CD4-positive, alpha-beta T cell treated with Interleukin-6 at 100 ng/mL for 8 hours (primary cell): ENCODE measurements around the gene ANKRD55.
"Not testable (repeated sequence)": the region's sequence is repeated elsewhere in the genome, so short reads cannot be mapped to it uniquely, and the experiment has no call there.

ENCODE experiments used
- DNase-seq: peaks from one replicate; pipeline ENCODE4 v3.0.0-alpha.2; 2020; ENCODE audit warnings: mixed read lengths, low spot score

ANKRD55 gene

GRCh38 chr5:56253126-56253525, 20.0 kb upstream of the ANKRD55 start:
- DNase-seq = no peak

- no peak for DNase-seq
These were observed 18.9 kb upstream of the ANKRD55 start for GRCh38 chr5:56251918-56252553.

- DNase-seq = no peak
These were observed 18.3 kb upstream of the ANKRD55 start for GRCh38 chr5:56251440-56251839.

GRCh38 chr5:56250011-56250410, 16.9 kb upstream of the ANKRD55 start:
- DNase-seq = no peak

GRCh38 chr5:56249085-56249484, 16.0 kb upstream of the ANKRD55 start:
- not testable (repeated sequence) for DNase-seq

GRCh38 chr5:56247592-56247991, 14.5 kb upstream of the ANKRD55 start:
- no peak for DNase-seq

- no peak for DNase-seq
These were observed 13.6 kb upstream of the ANKRD55 start for GRCh38 chr5:56246769-56247168.

- DNase-seq = no peak
These were observed 12.4 kb upstream of the ANKRD55 start for GRCh38 chr5:56245481-56245880.

GRCh38 chr5:56244627-56245026, 11.5 kb upstream of the ANKRD55 start:
- no peak for DNase-seq

- DNase-seq = not testable (repeated sequence)
These were observed 9.1 kb upstream of the ANKRD55 start for GRCh38 chr5:56242271-56242670.

GRCh38 chr5:56232538-56232937, 592 bp downstream of the ANKRD55 start:
- no peak for DNase-seq

GRCh38 chr5:56230576-56230975, 2.6 kb downstream of the ANKRD55 start:
- no peak for DNase-seq

- no peak for DNase-seq
These were observed 4.0 kb downstream of the ANKRD55 start for GRCh38 chr5:56229111-56229510.

GRCh38 chr5:56228631-56229030, 4.5 kb downstream of the ANKRD55 start:
- DNase-seq = no peak

- DNase-seq = no peak
These were observed 5.4 kb downstream of the ANKRD55 start for GRCh38 chr5:56227691-56228090.

- DNase-seq = not testable (repeated sequence)
These were observed 9.8 kb downstream of the ANKRD55 start for GRCh38 chr5:56223298-56223697.

- not testable (repeated sequence) for DNase-seq
These were observed 11.5 kb downstream of the ANKRD55 start for GRCh38 chr5:56221601-56222000.

GRCh38 chr5:56215019-56215830, 17.9 kb downstream of the ANKRD55 start:
- no peak for DNase-seq

GRCh38 chr5:56213886-56214535, 19.1 kb downstream of the ANKRD55 start:
- not testable (repeated sequence) for DNase-seq

- no peak for DNase-seq
These were observed 20.8 kb downstream of the ANKRD55 start for GRCh38 chr5:56212130-56212879.

GRCh38 chr5:56211298-56211865, 21.7 kb downstream of the ANKRD55 start:
- DNase-seq = no peak

- no peak for DNase-seq
These were observed 24.4 kb downstream of the ANKRD55 start for GRCh38 chr5:56208681-56209080.
